OCI-M2 (cell line): ENCODE data around the gene ODAD3.
"Not testable (repeated sequence)": the region's sequence is repeated elsewhere in the genome, so short reads cannot be mapped to it uniquely, and the experiment has no call there.

Source experiments
- DNase-seq: peaks from one replicate; lab custom pipeline; 2025; ENCODE audit not compliant: unreplicated experiment; lab: John Stamatoyannopoulos, UW

ODAD3 gene

GRCh38 chr19:11444059-11444458, 9.1 kb upstream of the ODAD3 start:
- no peak for DNase-seq

- DNase-seq: no peak
These were observed 3.0 kb upstream of the ODAD3 start for GRCh38 chr19:11437955-11438354.

- no peak for DNase-seq
These were observed 952 bp upstream of the ODAD3 start for GRCh38 chr19:11435833-11436313.

GRCh38 chr19:11434703-11435056, 241 bp downstream of the ODAD3 start:
- no peak for DNase-seq

GRCh38 chr19:11433526-11433925, 1.4 kb downstream of the ODAD3 start:
- DNase-seq: not testable (repeated sequence)

GRCh38 chr19:11426656-11427055, 8.3 kb downstream of the ODAD3 start:
- no peak for DNase-seq

- DNase-seq: no peak
These were observed 9.0 kb downstream of the ODAD3 start for GRCh38 chr19:11425719-11426457.

- no peak for DNase-seq
These were observed 11.1 kb downstream of the ODAD3 start for GRCh38 chr19:11423791-11424181.

GRCh38 chr19:11423164-11423790, 11.6 kb downstream of the ODAD3 start:
- no peak for DNase-seq

- DNase-seq: no peak
These were observed 12.5 kb downstream of the ODAD3 start for GRCh38 chr19:11422163-11423065.

GRCh38 chr19:11421371-11422098, 13.4 kb downstream of the ODAD3 start:
- DNase-seq: no peak

- no peak for DNase-seq
These were observed 14.2 kb downstream of the ODAD3 start for GRCh38 chr19:11420429-11421370.

GRCh38 chr19:11418549-11419506, 16.1 kb downstream of the ODAD3 start, which contains the start of gene RGL3:
RGL3 (minus strand) TSS chr19:11419314; CDS start chr19:11419278, 36 bp downstream.
- no peak for DNase-seq

GRCh38 chr19:11418094-11418548, 16.8 kb downstream of the ODAD3 start:
- DNase-seq: no peak

GRCh38 chr19:11416346-11417052, 18.4 kb downstream of the ODAD3 start:
- DNase-seq: no peak

- no peak for DNase-seq
These were observed 20.4 kb downstream of the ODAD3 start for GRCh38 chr19:11414544-11414943.

- DNase-seq: no peak
These were observed 24.2 kb downstream of the ODAD3 start for GRCh38 chr19:11410682-11411081.

GRCh38 chr19:11408591-11408990, 26.3 kb downstream of the ODAD3 start:
- DNase-seq: no peak
